HG03521 (cell line): ENCODE measurements around the gene PSMC1.
A peak's percentile ranks its signal among the peaks of the same experiment; 100 is the strongest.
"Not testable (repeated sequence)": the region's sequence is repeated elsewhere in the genome, so short reads cannot be mapped to it uniquely, and the experiment has no call there.

Experiments
- ATAC-seq: cut with Tn5 transposase; IDR thresholded peaks from one replicate; pipeline ENCODE4 v1.9.1; 2021; ENCODE audit warnings: mild to moderate bottlenecking, moderate library complexity; ENCODE audit not compliant: unreplicated experiment

The PSMC1 gene

GRCh38 chr14:90256354-90257131 lies at the start of gene PSMC1:
TSS of gene PSMC1 (plus strand) at chr14:90256553. CDS start at chr14:90256598, 45 bp downstream.
- peak; percentile 93 for ATAC-seq

DNA sequence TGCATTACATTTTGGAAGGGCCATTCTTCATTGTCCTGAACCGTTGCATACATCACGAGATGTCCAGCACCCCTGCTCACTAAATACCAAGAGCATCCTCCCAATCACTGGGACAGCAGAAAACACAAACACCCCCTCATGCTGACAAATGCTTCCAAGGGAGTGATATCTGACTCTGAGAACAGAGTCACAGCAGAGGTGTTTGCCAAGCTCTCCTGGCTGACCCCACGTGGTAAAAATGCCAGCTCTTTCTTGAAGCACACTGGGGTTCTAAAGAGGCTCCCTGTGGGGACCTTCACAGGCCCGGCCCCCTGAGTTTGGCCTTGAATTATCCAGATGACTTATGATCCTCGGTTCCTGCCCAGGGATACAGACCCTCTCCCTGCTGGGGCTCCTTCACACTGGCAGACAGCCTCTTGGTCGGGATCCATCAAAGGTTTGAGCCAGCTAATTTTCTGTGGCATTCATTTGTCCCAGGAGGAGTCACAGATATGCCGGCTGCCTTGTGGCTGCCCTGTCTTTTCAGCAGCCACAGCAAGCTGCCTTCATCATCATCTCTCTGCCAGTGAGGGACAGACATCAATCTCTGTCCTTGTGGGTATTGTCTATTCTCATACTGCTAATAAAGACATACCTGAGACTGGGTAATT lies 43.1 kb upstream of the PSMC1 start:
- ATAC-seq: no peak

GRCh38 chr14:90228478-90228877 lies 27.9 kb upstream of the PSMC1 start:
- ATAC-seq: no peak

- ATAC-seq: not testable (repeated sequence)
Measured at GRCh38 chr14:90229942-90230341, 26.4 kb upstream of the PSMC1 start.

DNA sequence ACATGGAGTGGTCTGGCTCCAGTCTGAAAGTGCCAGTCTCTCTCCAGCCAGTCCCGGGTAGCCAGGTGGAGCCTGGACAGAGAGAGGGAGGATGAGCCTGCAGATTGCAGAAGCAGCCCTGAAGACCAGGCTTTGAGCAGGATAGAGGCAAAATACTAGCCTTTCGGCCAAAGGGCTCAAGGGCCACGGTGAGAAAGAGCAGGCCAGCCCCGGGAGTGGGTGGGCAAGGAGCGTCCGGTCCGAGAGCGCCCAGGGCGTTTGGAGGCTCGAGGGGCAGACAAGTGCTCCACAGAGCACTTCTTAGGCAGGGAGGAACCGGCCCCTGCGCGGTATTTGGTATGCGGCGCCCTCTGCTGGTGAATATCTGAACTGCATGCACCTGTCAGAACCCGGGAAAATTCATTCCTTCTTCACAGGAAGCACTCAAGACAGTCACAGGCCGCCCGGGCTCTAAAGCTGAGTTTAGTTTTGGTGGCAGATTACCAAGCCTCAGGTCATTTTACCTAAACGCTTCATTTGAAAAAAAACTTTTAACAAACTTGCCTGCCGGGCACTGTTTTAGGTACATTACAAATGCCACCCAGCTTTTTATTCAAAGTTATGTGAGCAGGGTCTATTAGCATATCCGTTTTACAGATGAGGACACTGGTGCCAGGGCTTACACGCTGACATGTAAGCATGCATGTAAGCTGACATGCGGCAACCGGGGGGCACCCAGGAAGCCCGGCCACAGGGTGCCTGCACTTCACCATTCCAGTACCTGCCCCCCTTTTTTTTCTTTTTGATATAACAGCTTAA lies 21.0 kb upstream of the PSMC1 start:
- ATAC-seq: no peak

GRCh38 chr14:90239139-90239538 lies 17.2 kb upstream of the PSMC1 start:
- ATAC-seq: no peak

DNA sequence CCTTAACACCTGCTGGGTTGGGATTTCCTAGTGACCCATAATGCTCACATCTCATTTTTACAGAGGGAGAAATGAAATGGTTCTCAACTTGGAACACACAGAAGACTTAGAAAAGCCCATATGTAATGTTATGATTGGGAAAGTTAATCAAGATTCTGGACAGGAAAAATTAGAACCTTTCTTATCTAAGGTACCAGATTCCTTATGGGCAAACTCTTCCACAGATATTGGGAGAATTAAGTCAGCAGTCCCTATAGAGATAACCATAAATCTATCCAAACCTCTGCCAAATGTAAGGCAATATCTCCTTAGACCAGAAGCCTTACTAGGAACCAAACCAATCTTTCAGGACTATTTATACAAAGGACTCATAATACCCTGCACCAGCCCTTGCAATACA lies 13.9 kb upstream of the PSMC1 start:
- no peak for ATAC-seq

DNA sequence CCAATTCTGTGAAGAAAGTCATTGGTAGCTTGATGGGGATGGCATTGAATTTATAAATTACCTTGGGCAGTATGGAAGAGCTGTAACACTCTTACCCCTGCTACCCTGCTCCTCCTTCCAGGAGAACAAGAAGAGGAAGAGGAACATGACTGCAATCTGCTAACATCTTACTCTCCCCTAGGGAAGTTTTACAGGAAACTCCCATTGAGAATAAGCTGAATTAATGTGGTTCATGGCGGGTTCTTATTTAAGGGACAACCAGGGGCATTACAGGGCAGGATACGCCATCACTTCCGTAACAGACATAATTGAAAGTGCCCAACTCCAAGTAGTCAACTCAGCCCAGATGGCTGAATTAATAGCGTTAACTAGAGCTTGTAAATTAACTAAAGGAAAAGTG lies 9.4 kb upstream of the PSMC1 start:
- ATAC-seq: no peak

DNA sequence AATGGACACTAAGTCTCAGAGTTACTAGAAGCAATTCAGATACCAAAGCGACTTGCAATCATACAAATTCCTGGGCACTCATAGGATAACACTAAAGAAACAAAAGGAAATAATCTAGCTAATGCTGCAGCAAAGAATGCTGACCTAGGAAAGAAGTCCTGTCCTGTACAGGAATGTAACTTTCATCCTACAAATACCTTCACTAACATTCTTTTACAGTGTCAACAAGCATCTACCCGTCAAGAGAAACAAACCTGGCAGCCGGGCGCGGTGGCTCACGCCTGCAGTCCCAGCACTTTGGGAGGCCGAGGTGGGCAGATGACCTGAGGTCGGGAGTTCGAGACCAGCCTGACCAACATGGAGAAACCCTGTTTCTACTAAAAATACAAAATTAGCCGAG lies 8.9 kb upstream of the PSMC1 start:
- ATAC-seq: not testable (repeated sequence)

DNA sequence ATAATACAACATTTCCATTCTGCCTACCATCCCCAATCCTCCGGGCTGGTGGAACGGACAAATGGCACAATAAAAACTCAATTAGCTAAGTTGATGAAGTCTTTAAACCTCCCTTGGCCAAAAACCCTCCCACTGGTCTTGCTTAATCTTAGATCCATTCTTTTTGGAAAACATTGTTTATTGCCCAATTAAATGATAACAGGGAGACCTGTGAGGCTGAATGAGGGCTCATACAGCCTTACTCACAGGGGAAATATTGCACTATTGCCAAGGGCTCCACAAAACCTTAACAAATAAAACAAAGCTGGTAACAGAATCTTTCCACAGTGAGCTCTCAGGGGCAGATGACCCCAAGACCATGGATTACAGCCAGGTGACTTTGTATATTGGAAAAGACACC lies 7.8 kb upstream of the PSMC1 start:
- no peak for ATAC-seq

DNA sequence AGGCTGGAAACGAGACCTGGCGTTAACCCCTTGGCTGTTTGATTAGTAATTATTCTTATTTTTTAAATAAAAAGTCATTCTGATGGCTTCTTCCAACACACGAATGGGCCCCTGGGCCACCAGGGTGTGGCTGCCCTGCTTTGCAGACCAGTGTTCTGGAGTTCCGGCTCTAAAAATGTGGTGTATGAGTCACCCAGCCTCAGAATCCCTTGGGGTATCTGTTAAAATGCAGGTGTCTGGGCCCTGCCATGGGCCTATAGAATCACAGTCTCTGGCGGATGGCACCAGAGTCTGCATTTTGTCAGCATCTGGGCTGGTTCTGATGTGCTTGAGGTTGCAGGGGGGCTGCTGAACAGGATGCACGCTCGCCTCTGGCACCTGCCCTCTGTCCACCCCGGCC lies 2.5 kb upstream of the PSMC1 start:
- ATAC-seq: no peak

- ATAC-seq: no peak
Measured at GRCh38 chr14:90255871-90256270, 482 bp upstream of the PSMC1 start.

DNA sequence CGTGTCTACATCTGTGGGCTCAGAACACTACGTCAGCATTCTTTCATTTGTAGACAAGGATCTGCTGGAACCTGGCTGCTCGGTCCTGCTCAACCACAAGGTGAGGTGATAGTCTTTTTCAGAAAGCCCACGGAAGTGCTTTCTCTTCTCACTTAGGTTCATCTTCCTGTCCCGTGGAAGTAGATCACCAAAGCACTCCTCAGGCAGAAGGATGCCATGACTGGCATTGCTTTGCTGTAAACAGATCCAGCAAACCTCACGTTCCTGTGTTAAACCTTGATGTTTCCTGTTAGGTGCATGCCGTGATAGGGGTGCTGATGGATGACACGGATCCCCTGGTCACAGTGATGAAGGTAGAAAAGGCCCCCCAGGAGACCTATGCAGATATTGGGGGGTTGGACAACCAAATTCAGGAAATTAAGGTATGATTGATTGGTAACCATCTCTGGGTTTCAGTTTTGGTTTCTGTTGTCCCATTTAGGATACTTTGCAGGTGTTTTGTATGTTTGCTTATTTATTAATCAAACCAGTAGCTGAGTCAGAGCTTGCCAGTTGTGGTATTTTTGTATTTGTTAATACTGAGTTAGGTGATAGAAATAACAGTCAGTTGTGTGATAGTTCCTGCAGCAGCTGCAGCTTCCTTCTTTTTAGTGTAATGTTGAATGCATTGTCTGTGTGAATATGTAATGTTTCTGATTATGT lies 7.5 kb downstream of the PSMC1 start:
- ATAC-seq: peak; percentile 74

DNA sequence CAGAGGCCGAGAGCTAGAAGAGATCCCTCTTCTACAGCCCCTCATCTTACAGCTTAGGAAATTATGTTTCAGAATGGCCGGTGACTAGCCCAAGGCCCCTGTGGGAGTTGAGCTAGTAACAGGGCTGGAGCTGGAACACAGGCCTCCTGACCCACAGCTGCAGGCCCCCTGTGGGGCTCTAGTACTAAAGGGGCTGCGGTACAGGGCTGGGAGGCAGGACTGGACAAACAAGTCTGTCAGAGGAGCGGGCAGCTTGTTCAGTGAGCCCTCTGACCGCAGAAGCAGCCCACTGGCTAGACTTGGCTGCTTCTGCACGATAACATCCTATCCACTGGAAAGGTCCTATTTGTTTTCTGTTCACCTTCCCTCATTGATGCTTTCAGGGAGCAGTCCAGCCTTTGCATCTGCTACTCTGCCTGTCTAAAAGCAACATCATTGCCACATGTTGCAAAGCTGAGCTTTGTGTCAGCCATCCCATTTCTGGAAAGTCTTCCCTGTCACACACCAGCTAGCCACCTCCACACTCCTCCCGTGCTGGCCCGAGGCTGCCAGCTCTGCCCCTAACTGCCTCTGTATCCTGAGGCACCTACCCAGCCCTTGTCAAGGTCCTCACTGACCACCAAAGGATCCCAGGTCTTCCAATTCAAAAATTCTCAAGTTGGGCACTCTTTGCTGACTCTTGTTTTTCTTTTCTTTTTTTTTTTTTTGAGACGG lies 10.2 kb downstream of the PSMC1 start:
- no peak for ATAC-seq

GRCh38 chr14:90268420-90268819 lies 12.1 kb downstream of the PSMC1 start:
- no peak for ATAC-seq

DNA sequence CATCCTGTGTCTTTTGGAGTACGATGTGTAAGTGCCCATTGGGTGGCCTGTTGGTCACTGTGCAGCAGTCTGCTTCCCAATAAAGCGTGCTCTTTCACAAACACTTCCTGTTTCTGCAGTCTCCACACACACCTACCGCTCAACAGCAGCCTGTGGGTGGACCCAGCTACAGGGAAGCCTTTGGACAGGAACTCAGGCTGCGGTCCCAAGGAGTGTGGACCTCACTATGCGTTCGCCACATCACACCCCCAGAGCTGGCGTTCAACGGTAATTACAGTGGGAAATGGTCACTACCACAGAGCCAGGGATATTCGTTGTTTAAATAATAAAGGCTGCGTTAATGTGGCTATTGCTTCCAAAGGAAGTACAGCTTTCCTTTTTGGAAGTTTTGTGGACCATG lies 16.2 kb downstream of the PSMC1 start:
- no peak for ATAC-seq

DNA sequence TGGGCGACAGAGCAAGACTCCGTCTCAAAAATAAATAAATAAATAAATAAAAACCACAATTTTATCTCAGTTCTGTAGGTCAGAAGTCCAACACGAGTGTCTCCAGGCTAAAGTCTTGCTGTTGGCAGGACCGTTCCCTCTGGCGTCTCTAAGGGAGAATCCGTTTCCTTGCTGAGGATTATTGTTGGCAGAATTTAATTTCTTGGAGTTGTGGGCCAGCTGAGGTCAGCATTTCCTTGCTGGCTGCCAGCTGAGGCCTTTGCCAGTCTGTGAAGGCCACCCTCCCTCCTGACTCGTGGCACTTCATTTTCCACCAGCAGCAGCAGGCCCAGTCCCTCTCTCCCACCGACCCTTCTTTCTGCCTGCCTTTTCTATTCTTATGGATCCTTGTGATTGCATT lies 17.2 kb downstream of the PSMC1 start:
- no peak for ATAC-seq

DNA sequence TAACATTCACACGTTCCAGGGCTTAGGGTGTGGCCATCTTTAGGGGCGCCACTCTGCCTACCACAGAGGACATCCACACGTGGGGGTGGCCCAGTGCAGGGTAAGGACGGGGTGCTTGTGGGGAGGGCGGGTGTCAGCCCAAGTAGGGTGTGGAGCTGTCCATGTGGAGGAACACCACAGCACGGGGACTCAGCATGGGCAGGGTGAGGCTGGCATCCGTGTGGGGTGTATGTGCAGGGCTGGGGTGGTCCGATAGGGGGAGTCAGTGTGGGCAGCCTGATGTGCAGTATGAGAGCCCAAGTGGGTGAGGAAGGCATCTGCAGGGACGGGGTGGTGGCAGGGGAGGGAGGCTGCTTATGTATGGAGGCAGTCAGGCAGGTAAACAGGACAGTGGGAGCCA lies 17.7 kb downstream of the PSMC1 start:
- no peak for ATAC-seq

- ATAC-seq: no peak
Measured at GRCh38 chr14:90274808-90275457, 18.6 kb downstream of the PSMC1 start.

- ATAC-seq: no peak
Measured at GRCh38 chr14:90275458-90275814, 19.1 kb downstream of the PSMC1 start.
